Measurements from ENCODE around the gene CTDSPL. TPM values are rescaled to one million over a fixed set of nuclear protein-coding genes. Genes with fewer than 3 reads are reported as not detected.

CTDSPL gene
- total RNA-seq, 1 donor = 37.4 TPM

DNA sequence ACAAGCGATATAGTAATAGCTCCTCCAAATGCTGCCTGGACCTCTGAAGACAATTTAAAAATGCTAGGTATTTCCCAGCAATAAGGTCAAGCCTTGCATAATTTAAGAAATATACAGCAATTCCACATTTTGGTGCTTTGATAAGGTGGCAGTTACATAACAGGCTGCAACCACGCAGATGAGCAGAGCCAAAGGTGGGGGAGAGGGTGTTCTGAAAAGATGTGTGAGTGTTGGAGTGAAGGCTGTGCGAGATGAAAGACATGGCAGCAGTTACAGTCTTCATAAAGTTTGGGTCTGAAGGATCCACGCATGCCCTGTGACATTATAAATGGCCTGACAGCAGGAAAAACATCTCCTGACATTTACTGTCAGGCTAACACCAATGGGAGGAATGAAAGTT is 26.1 kb downstream of the CTDSPL start:
- no peak for DNase-seq (ENCODE audit: low read depth in 2 of 3, low spot score in 2 of 3)

DNA sequence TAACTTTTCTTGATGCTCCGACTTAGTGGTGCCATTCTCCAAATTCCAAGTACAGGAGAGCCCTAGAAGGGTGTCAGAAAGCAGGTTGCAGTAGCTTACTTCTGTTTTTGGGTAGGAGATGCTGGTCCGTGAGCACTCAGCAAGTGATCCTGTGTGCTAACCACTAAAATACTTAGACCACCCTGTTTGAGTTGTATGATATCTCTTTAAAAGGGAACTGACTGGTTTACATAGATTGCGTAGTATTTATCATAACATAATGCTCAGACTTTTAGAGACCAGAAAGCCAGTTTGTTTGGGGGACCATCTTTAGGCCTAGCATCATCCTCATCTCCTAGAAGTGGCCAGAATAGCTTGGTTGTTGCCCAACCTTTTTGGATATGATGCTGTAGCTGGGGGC is 26.7 kb downstream of the CTDSPL start:
- no peak for DNase-seq (ENCODE audit: low read depth in 2 of 3, low spot score in 2 of 3)

DNA sequence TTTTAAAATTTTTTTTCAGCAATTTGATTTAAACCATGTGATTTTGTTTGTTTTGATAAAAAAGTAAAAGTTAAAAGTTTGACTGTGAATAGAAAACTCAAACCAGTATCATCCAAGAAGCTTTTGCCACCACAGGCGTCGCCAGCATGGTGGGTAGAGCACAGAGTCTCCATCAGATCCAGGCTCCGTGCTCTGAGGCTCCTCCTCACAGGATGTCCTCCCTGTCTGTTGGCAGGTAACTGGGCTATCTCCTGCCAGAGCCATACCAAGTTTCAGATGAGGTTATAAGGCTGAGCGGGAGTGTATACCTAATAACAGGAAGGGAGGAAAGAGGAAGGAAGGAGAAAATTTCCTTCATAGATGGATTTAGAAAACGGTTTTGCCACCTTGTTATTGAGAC is 28.8 kb downstream of the CTDSPL start:
- no peak for DNase-seq (ENCODE audit: low read depth in 2 of 3, low spot score in 2 of 3)

DNA sequence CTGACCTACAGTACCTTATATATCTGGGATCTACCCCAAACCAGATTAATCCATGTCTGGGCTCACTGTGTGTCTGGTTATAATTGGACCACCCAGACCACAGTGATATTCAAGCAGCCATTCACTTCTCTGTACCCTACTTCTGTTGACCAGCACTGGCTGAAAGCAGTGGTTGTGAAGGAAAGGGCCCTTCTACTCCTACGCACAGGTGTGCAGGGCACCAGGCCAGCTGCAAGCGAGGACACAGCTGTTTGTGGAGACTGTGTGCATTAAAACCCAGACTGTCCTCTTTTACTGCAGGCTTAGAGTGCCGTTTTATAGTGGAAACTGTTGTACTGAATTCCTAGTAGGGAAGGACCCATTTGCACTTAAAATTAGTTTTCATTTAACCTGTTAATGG is 29.5 kb downstream of the CTDSPL start:
- peak in 1 of 3 donors; percentile 40 for DNase-seq (ENCODE audit: low read depth in 2 of 3, low spot score in 2 of 3)

DNA sequence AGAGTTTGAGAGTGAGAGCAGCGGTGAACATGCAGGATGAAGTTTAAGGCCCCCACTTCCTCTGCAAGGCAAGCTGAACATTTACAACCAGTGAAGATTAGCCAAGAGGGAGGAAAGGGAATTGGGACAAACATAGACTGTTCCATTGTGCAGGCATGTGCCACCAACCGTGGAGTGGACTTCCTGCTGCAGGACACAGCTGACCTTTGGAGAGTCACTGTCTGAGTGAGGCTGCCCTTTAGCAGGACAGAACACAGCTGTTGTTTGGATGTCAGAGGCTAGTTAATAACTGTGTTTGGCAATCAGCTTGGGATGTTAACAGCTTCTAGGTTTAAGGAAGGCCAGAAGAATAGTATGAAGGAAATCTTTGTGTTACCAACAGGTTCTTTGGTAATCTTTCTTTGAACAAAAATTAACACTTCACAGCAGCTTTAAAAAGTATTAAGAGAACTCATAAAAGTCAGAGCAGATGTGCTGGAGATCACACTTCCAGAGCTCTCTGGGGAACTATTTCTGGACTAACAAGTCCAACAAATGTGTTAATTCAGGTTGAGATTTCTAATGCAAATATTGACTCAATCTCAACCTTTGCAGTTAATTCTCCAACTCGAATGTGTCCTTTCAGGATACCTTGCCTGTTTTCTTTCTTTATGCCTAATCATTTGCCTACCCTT is 31.4 kb downstream of the CTDSPL start:
- DNase-seq (ENCODE audit: low read depth in 2 of 3, low spot score in 2 of 3) = no peak

DNA sequence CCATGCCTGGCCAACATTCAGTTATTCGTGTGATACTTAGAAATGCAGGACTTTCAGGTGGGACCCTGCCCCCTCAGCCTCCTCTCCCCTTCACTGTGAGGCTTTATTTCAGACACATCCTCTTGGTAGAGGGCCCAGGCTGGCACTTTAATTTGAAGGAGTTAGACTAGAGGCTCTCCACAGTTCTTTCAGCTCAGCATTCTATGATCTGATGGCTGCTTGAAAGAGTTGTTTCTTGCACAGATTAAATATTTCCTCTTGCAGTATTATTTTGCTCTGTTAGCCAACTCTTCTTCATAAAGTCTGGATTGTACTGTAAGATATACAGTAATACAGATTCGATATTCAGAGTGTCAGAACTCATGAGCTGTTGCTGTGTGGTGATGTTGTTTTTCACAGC is 35.1 kb downstream of the CTDSPL start:
- no peak for DNase-seq (ENCODE audit: low read depth in 2 of 3, low spot score in 2 of 3)

DNA sequence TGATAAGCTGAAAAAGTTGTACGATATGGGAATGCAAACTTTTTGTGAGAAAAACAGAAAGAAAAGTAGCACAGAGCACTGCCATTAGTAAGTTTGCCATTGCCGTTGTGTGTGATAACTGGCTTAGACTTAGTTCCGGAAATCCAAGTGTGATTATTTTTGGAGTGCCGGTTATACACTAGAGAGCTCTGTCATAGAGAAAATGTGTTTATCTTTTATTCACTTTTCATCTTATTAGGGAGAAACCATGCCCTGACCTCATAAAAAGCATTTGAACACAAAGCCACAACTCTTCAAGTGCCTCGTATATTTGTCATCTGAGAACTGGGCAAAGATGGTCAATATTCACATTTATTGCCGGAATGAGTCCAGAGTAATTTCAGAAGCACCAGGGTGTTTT is 36.1 kb downstream of the CTDSPL start:
- DNase-seq (ENCODE audit: low read depth in 2 of 3, low spot score in 2 of 3) = peak in 1 of 3 donors; percentile 68

DNA sequence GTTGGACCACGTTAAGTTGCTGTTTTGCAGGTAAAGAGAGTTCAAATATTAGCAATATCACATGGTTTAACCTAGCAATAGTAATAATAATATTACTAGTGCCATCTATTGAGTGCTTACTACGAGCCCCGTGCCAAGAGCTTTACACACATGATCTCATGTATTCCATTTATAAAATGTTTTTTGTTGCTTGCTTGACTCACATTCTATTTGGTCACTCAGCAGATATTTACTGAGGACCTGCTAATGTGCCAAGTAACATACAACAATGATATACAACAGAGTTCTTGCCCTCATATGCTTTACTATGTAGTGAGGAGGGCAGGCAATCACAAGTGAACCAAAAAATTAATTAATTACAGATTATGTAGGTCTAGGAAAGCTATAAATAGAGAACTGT is 36.7 kb downstream of the CTDSPL start:
- DNase-seq (ENCODE audit: low read depth in 2 of 3, low spot score in 2 of 3) = no peak

DNA sequence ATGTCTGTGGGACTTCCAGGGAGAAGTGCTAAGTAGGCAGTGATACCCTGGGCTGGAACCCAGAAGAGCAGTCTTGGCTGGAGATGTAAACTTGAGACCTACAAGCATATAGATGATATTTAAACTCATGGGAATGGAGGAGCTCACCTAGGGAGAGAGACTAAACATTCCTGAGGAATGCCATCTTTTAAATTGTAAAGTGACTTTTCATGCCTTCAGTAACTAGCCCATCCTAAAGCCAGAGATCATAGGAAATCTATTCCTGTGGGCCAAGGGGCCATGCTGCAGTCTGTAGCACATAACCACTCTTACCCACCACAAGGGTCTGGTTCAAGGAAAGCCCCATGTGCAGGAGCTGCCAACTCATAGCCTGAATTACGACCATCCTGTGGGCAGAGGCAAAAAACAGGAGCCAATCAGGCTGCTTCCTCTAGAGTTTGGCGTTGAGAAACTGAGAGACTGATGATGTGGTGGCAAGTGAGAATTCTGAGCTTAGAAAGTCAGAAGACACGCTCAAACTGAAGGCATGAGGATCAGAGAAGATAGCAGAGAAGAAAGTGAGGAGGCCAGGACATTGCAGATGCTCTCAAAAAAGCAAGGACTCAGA is 37.5 kb downstream of the CTDSPL start:
- peak in 1 of 3 donors; percentile 84 for DNase-seq (ENCODE audit: low read depth in 2 of 3, low spot score in 2 of 3)

DNA sequence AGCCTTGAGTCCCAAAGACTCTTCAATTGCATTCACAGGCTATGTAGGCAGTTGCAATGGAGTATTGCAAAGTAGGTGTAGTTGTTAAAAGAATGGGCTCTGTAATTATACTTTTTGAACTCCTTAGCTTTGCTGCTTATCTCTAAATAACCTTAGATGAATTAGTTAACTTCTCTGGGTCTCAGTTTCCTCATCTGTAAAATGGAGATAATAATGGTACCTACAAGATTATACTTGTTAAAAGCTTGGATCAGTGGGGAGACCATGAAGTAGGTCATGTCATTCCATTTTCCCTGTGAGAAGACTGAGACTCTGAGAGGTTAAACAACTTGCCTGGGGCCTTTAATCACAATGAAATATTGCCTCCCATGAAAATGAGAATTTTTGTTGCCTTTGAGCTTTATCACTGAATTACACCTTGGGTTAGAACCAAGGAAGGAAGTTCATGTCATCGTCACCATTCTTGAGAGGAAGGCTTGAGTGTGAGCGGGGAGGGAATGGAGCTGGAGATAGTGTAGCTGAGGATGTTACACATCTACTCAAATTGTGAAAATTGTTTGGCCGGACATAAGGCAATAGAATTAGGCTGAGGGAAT is 38.1 kb downstream of the CTDSPL start:
- DNase-seq (ENCODE audit: low read depth in 2 of 3, low spot score in 2 of 3) = peak in 2 of 3 donors; percentile 89 to 93

DNA sequence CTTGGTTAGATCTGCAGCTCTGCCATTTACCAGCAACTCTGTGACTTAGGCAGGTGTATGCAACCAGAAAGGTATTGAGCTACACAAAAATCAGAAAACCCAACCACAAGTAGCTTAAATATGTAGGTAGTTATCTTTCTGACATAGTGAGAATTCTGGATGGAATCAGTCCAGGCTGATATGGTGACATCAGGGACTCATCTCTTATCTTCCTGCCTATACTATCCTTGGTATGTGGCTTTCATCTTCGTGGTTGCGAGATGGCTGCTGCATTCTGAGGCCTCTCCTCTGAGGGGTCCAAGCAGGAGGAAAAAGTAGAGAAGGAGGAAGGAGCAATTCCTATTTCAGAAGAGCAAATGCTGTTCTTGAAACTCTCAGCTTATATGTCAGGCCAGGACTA is 40.0 kb downstream of the CTDSPL start:
- no peak for DNase-seq (ENCODE audit: low read depth in 2 of 3, low spot score in 2 of 3)

DNA sequence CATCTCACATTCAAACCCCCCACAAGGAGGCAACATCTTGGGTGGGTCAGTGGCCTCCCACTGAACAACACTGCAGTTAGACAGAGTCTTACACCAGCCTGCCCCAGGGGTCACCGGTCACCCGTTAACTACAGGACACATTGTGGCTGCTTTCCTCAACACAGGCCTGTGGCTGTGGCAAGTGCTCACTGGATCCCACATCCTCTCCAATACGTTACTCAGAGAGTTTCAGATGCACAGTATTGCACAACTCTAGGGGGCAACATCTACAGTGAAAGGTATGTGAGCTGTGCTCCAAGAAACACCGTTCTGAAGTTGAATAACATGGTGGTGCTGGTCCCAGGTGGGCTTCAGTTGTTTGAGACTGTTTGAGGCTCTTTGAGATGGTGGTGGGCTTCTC is 41.0 kb downstream of the CTDSPL start:
- DNase-seq (ENCODE audit: low read depth in 2 of 3, low spot score in 2 of 3) = no peak

DNA sequence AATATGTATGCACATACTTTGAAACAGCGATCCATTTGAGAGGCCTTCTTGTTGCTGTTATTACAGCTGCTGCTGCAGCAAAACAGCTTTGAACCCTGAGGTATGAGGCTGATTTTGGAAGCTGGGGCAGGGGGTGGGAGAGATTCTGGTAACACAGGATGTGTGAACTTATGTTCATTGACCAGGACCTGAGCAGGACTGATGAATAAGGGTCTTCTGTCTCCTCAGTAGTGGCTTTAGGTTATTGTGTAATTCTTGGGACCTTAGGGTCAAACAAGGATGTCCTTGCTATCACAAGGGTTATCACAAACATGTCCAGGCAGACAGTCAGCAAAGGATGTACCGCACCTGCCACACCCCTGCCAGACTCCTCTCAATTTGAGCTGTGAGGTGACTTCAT is 41.6 kb downstream of the CTDSPL start:
- no peak for DNase-seq (ENCODE audit: low read depth in 2 of 3, low spot score in 2 of 3)

DNA sequence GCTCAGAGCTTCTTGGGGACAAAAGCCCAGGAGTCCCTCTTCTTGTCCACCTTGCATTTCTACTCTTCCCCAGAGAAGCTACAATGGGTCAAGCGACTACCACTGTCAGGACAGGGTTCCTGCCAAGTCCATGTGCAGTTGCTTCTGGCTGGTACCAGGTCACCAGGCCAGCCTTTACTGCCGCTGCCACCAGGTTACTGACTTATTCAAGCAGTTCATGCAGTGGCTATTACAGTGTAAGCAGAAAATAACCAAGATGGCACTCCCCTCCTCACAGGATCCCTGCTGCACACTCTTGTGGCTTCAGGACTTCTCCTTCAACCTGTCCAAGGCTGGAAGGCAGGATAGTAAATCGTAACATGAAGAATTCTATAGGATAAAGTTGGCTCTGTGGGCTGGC is 42.1 kb downstream of the CTDSPL start:
- no peak for DNase-seq (ENCODE audit: low read depth in 2 of 3, low spot score in 2 of 3)

DNA sequence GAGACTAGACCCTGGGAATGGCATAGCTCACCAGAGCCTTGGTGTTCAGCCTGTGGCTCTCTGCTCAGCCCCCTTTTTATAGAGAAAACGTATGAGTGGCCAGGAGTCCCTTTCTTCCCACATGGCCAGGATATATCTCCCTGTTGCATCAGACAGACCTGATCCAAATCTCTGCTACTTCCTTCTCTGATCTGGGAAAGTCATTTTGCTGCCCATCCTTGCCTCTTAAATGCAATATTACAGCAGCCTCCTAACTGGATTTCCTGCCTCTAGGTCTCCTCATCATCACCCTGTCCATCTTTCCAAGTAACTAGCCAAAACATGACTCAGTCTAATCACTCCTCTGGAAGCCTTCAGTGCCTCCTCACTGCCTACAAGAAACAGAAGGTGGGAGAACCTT is 42.9 kb downstream of the CTDSPL start:
- DNase-seq (ENCODE audit: low read depth in 2 of 3, low spot score in 2 of 3) = no peak

DNA sequence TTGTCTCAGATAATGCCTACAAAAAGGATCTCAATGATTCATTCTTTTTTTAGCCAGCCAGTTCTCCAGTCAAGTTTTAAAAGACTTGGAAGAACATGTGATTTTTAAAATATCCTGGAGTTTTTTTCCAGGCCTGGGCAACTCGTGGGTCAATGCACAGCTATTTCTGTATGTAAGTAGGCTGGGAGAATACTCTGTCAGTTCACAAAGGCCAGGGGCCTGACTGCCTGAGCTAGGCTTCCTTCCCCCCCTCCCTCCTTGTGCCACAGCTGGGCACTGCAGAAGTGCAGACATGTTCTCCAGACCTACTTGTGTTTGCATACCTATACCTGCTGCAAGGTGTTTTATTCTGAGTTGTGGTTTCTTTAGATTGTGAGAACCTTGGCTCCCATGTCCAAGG is 43.7 kb downstream of the CTDSPL start:
- no peak for DNase-seq (ENCODE audit: low read depth in 2 of 3, low spot score in 2 of 3)

DNA sequence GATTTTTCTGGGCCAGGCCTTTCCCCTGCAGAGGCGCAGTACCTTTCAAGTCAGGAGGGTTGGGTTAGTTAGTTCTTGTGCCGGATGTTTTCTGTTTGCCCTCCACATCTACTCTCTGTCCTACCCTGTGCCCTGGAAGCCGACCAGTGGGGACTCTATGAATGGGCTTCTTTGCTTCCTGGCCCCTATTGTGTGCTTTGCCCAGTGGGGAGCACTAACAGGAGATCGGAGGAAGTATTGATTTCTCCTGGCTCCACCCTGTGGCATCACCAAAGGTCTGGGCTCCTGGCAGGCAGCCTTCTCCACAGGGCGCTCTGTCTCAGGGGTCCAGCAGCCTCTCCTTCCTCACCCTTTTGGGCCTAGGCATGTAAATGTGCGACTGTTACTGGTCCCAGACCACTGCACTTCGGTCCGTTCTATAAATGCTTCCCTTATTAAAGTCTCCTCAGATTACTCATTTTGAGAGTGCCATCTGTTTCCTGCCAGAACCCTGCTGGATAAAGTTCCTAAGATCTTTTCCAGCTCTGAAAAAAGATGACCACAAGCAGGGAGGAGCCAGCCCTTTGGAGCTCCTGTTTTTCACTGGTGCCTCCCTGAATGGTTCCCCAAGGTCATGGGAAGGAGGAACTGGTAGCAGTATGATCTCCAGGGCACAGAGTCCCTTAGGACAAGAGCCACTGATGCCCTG is 44.5 kb downstream of the CTDSPL start:
- DNase-seq (ENCODE audit: low read depth in 2 of 3, low spot score in 2 of 3) = no peak

DNA sequence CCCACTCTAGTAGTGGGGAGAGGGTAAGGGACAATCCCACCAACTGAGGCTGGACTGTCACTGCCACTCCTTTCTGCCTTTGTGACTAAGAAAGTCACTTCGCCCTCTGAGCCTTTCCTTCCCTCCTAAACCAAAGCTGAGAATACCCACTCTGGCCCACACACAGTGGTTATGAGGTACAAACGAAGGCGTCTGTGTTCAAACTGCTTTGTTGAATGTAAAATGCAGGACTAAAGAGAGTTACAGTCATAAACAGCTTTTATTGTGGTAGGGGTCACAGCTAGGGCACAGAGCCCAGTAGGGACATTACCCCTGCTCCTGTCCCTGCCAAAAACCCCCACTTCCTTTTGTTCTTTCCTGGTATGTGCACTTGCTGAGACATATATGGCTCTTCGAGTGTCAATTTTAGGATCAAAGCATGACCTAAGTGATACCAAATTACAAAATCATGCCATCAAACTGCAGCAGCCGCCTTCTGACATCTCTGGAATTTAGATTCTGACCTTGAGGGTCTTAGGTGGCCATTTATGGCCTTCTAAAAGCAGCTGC is 45.1 kb downstream of the CTDSPL start:
- DNase-seq (ENCODE audit: low read depth in 2 of 3, low spot score in 2 of 3) = no peak

DNA sequence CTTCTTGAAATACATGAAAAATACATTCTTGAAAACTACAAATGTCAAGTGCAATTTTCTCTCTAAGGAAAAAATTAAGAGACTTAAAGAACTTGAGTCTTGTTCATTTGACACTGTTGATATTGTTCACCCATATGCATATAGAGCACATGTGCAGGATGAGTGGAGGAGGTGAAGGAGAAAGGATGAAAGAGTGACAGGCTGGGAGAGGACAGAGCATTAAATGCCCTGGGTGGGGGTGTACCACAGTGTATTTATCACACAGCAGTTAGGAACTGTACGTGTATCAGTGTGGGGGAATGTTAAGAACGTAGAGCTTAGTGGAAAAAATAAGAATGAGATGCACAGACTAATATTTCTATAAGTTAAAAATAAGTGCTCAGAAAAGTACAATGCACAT is 45.7 kb downstream of the CTDSPL start:
- no peak for DNase-seq (ENCODE audit: low read depth in 2 of 3, low spot score in 2 of 3)

DNA sequence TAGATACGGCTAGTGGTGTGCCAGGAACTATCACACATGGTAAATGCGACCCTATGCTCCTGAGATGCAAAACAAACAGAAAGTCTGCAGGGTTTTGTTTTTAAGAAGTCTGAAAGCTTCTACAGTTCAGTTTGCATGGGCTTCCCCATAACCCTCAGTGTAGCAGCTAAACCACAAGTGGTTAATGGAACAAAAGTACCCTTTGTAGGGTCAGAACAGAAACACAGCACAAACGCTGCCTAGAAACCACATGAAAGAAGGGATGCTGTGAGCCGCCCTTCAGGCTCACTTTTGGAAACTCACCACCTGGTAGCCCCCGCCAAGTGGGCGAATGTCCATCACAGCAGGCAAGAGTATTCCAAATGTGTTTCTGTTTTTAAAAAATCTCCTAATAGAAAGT is 46.2 kb downstream of the CTDSPL start:
- peak in 1 of 3 donors; percentile 39 for DNase-seq (ENCODE audit: low read depth in 2 of 3, low spot score in 2 of 3)

DNA sequence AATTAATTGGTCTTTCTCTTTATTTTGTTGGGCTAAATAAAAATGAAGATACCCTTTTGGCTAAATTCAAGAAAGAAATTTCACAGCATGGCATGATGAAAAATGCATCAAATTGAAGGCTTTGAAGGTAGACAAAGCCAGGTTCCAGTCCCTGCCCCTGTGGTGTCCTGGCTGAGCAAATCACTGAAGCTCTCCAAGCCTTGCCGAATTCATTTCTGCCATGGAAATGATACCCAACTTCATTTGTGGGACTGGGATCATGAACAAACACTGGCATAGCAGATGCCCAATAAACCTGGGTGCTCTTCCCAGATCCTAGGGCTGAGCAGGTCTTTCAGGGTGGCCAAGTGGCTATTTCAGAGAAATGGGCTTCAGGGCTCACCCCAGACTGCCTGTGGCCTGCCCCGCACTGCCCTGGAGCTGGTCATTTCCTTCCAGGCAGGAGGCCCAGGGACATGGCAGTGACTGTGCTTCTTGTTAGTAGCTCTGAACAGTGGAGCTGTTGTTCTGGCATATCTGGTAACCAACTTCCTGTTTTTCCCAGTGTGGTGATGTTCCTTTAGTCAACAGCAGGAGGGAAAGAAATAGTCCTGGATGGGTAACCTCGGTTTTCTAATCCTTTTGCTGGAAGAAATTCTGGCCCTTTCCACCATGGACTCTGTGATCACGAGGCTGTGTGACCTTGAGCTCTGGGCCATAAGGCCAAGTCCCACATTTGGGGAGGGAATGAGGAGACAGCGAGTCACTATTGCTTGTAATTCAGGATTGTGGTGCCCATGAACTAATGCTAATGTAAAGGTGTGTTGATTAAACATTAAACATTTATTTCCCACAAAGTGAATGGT is 47.6 kb downstream of the CTDSPL start:
- DNase-seq (ENCODE audit: low read depth in 2 of 3, low spot score in 2 of 3) = no peak
